ENCODE measurements around the gene SYK. TPM values are rescaled to one million over a fixed set of nuclear protein-coding genes. Genes with fewer than 3 reads are reported as not detected.

Gene SYK
- total and polyA plus RNA-seq, 5 donors = 0.97 to 9.5 (median 6.8) TPM

DNA sequence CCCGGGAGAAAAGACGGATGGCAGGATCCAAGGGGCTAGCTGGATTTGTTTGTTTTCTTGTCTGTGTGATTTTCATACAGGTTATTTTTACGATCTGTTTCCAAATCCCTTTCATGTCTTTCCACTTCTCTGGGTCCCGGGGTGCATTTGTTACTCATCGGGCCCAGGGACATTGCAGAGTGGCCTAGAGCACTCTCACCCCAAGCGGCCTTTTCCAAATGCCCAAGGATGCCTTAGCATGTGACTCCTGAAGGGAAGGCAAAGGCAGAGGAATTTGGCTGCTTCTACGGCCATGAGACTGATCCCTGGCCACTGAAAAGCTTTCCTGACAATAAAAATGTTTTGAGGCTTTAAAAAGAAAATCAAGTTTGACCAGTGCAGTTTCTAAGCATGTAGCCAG lies 94.2 kb downstream of the SYK start:
- Histone ChIP-seq H3K4me3 (ENCODE audit: low read length) (no peak overlapping the region), H3K9me3 (ENCODE audit: control insufficient read depth, low read length) (no peaks in the 10 kb centered on the region), H3K27me3 (ENCODE audit: control insufficient read depth, insufficient read depth) (no peaks in the 10 kb centered on the region), H3K4me1 (ENCODE audit: control insufficient read depth, insufficient read depth, low read length) (no peaks in the 10 kb centered on the region), H3K27ac (ENCODE audit: low read length) (no peak overlapping the region)
- DNase-seq = no peak
- no peak for ATAC-seq
- intact Hi-C loops (cut with DNase I) = loop anchor here in 1 of 4 donors (10.0 kb wide), 1 partner anchor 1301 kb away; no protein-coding TSS in a partner anchor
- 83% methylated on average over 7 of the region's 7 CpGs for WGBS

DNA sequence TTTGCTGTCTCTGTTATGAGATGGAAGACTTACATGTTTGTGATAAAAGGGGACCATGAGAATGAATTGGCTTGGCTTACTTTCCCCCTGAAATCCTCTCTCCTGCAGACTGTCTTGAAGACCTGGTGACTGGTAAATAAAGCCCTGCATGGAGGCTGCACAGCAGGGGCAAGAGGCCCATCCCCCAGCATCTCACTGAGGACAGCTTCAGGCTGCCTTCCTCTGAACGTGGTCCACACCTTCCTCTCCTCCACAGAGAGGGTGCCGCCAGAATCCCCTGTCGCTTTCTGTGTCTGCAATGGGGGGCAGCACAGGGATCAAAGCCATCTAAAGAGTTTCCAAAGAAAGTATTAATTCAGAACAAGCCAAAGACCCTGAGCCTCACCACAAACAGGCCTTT lies 94.6 kb downstream of the SYK start:
- no peaks in the 10 kb centered on the region for H3K4me1 ChIP-seq (ENCODE audit: control insufficient read depth, insufficient read depth, low read length)
- H3K27ac ChIP-seq (ENCODE audit: low read length) = no peak overlapping the region
- ATAC-seq (no peak), DNase-seq (no peak)
- no peak overlapping the region for H3K4me3 ChIP-seq (ENCODE audit: low read length)
- WGBS = 62% methylated on average over 3 of the region's 3 CpGs
- intact Hi-C loops (cut with DNase I) = loop anchor here in 1 of 4 donors (10.0 kb wide), 1 partner anchor 1301 kb away; no protein-coding TSS in a partner anchor
- H3K27me3 ChIP-seq (ENCODE audit: control insufficient read depth, insufficient read depth) = no peaks in the 10 kb centered on the region
- H3K9me3 ChIP-seq (ENCODE audit: control insufficient read depth, low read length) = no peaks in the 10 kb centered on the region

DNA sequence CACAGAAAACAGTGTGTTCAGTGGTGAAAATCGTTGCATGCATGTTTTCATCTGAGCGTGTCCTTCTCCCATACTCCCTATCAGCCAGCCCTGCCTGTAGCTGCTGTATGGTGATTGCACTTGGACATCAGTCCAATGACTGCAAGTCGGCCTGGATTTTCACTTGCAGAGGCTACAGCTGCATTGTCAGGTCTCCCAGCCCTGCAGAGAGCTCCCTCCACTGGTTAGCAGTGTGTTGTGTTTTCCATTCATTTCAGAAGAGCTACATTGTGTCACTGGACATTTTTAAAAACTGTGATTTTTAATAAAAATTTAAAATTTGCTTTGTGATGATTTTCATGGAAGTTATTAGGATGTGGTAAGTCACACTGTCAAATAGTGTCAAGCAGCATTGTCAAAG lies 96.6 kb downstream of the SYK start:
- no peak for ATAC-seq
- intact Hi-C loops (cut with DNase I) = loop anchor here in 1 of 4 donors (10.0 kb wide), 1 partner anchor 1303 kb away; no protein-coding TSS in a partner anchor
- WGBS = 55% methylated on average over 3 of the region's 3 CpGs

DNA sequence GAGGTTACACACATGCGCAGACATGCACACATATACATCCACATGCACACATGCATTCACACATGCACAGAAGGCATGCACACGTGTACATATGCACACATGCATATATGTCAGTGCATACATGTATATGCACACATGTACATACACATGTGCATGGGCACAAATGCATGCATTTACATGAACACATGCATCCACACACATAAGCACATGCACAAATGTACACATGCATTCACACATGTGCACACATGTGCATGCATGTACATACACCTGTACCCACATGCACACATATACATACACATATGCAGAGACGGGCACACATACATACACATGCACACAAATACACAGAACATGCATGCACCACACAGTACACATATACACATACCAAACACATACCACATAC lies 97.7 kb downstream of the SYK start:
- DNase-seq (no peak), ATAC-seq (no peak)
- intact Hi-C loops (cut with DNase I) = loop anchor here in 1 of 4 donors (10.0 kb wide), 1 partner anchor 1304 kb away; no protein-coding TSS in a partner anchor
- no peaks in the 10 kb centered on the region for H3K9me3 ChIP-seq (ENCODE audit: control insufficient read depth, low read length)
- H3K4me3 ChIP-seq (ENCODE audit: low read length) = no peak overlapping the region
- 92% methylated on average over 3 of the region's 3 CpGs for WGBS
- H3K4me1 ChIP-seq (ENCODE audit: control insufficient read depth, insufficient read depth, low read length) = no peaks in the 10 kb centered on the region
- H3K27me3 ChIP-seq (ENCODE audit: control insufficient read depth, insufficient read depth) = no peaks in the 10 kb centered on the region
- no peak overlapping the region for H3K27ac ChIP-seq (ENCODE audit: low read length)

More for the DNA sequence above, 96.6 kb downstream of the SYK start:
- H3K9me3 ChIP-seq (ENCODE audit: control insufficient read depth, low read length) = no peaks in the 10 kb centered on the region
- no peaks in the 10 kb centered on the region for H3K4me1 ChIP-seq (ENCODE audit: control insufficient read depth, insufficient read depth, low read length)
- H3K27me3 ChIP-seq (ENCODE audit: control insufficient read depth, insufficient read depth) = no peaks in the 10 kb centered on the region
- no peak overlapping the region for H3K27ac ChIP-seq (ENCODE audit: low read length)
- no peak for DNase-seq
- H3K4me3 ChIP-seq (ENCODE audit: low read length) = no peak overlapping the region

DNA sequence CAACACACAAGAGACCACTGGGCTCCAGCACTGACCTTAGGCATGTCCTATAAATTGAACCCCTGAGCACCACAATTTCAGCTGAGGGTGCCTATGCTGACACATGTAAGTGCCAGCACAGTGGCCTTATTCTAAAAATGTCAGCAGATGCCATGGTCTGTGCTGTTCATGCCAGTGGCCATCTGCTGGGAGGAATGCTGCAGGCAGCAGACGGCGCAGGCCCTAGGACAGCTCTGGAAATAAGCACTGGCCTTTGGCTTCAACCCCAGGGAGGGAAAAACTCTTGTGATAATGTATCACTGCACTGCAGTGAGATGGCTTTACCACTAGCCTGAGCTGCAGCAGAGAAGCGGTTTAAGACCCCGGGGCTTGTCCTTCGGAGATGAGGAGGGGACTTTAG lies 98.5 kb downstream of the SYK start:
- 35% methylated on average over 5 of the region's 5 CpGs for WGBS
- Histone ChIP-seq H3K4me1 (ENCODE audit: control insufficient read depth, insufficient read depth, low read length) (no peaks in the 10 kb centered on the region), H3K4me3 (ENCODE audit: low read length) (no peak overlapping the region), H3K27ac (ENCODE audit: low read length) (peak overlapping the region; percentile 46), H3K27me3 (ENCODE audit: control insufficient read depth, insufficient read depth) (no peaks in the 10 kb centered on the region), H3K9me3 (ENCODE audit: control insufficient read depth, low read length) (no peaks in the 10 kb centered on the region)
- DNase-seq (peak; percentile 33 to 83 (median 76)), ATAC-seq (peak; percentile 84 to 91)
- intact Hi-C loops (cut with DNase I) = no loop called here

DNA sequence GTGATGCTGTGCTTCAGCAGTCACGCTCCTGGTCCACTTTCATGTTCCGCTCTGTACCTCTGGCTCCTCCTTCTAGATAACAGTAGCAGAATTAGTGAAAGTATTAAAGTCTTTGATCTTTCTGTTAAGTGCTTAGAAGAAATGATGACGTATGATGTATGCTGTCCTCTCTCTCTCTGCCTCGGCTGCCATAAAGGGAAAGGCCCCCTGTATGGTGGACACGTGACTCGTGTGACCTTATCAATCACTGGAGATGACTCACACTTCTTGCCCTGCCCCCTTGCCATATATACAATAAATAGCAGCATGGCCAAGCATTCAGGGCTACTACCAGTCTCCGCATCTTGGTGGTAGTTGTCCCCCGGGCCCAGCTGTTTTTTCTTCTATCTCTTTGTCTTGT lies 100.3 kb downstream of the SYK start:
- H3K4me1 ChIP-seq (ENCODE audit: control insufficient read depth, insufficient read depth, low read length) = no peaks in the 10 kb centered on the region
- intact Hi-C loops (cut with DNase I) = no loop called here
- no peak overlapping the region for H3K27ac ChIP-seq (ENCODE audit: low read length)
- no peaks in the 10 kb centered on the region for H3K27me3 ChIP-seq (ENCODE audit: control insufficient read depth, insufficient read depth)
- 84% methylated on average over 8 of the region's 8 CpGs for WGBS
- DNase-seq (no peak), ATAC-seq (no peak)
- H3K4me3 ChIP-seq (ENCODE audit: low read length) = no peak overlapping the region
- no peaks in the 10 kb centered on the region for H3K9me3 ChIP-seq (ENCODE audit: control insufficient read depth, low read length)

DNA sequence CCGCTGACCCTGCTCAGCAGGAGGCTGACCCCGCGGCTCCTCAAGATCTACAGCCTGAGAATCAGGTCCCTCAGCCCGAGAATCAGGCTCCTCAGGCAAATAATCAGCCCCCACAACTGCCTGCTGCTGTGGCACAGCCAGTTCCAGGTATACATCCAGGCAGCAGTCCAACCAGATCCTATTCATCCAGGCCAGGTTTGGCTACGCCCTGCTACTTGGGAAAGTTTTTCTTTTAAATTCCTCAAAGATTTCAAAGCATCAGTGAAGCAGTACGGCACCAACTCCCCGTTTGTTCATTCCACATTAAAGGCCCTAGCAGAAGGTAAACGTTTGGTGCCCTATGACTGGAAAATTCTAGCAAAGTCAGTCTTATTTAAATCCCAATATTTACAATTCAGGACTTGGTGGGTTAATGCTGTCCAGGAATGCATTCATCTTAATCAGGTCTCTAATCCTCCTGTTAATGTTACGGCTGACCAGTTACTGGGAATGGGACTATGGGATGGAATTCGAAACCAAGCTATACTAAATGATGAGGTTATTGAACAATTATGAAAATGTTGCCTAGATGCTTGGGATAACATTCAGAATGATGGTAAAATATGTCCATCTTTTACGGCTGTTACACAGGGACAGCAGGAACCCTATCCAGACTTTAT lies 102.3 kb downstream of the SYK start:
- no peaks in the 10 kb centered on the region for H3K9me3 ChIP-seq (ENCODE audit: control insufficient read depth, low read length)
- no peak overlapping the region for H3K27ac ChIP-seq (ENCODE audit: low read length)
- WGBS = 82% methylated on average over 11 of the region's 11 CpGs
- no peaks in the 10 kb centered on the region for H3K4me1 ChIP-seq (ENCODE audit: control insufficient read depth, insufficient read depth, low read length)
- no peaks in the 10 kb centered on the region for H3K27me3 ChIP-seq (ENCODE audit: control insufficient read depth, insufficient read depth)
- DNase-seq = no peak
- ATAC-seq = no peak
- H3K4me3 ChIP-seq (ENCODE audit: low read length) = no peak overlapping the region
- intact Hi-C loops (cut with DNase I) = no loop called here

DNA sequence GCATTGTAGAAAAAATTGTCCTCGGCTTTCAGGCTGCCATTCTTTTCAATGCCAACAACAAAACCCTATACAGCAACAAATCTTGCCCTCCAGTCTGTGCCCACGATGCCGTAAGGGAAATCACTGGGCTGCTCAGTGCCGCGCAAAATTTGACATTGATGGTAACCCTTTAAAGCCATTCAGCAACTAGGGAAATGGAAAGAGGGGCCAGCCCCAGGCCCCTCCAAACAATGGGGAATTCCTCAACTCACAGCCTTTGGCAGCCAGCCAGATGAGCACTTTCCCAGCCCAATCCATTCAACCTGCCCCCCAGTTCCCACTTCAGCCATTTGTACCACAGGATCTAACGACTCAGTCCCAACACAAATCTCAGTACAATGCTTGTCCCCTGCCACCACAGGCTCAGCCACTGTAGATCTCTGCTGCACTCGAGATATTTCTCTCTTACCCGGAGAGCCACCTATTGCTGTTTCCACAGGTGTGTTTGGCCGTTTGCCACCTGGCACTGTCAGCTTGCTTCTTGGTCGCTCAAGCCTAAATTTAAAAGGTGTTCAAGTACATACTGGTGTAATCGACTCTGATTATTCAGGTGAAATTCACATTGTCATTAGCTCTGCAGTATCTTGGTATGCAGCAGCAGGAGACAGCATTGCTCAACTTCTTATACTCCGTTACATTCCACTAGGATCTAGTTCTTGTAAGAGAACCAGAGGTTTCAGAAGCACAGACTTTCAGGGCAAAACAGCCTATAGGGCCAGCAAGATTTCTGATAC lies 103.3 kb downstream of the SYK start:
- ATAC-seq (no peak), DNase-seq (no peak)
- WGBS = 81% methylated on average over 12 of the region's 12 CpGs
- H3K4me3 ChIP-seq (ENCODE audit: low read length) = no peak overlapping the region
- no peak overlapping the region for H3K27ac ChIP-seq (ENCODE audit: low read length)
- H3K9me3 ChIP-seq (ENCODE audit: control insufficient read depth, low read length) = no peaks in the 10 kb centered on the region
- intact Hi-C loops (cut with DNase I) = no loop called here
- no peaks in the 10 kb centered on the region for H3K4me1 ChIP-seq (ENCODE audit: control insufficient read depth, insufficient read depth, low read length)
- no peaks in the 10 kb centered on the region for H3K27me3 ChIP-seq (ENCODE audit: control insufficient read depth, insufficient read depth)

DNA sequence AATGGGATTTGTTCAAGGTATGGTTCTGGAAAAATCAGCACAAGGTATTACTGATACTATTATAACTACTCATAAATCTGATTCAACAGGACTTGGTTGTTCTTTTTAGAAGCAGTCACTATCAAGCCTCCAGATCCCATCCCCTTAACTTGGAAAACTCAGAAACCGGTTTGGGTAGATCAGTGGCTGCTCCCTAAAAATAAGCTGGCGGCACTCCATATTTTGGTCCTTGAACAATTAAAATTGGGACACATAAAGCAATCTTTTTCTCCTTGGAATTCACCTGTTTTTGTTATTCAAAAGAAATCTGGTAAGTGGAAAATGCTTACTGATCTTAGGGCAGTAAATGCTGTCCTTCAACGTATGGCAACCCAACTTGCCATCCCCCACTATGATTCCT lies 104.2 kb downstream of the SYK start:
- WGBS = 93% methylated on average over 3 of the region's 3 CpGs
- DNase-seq (no peak), ATAC-seq (no peak)
- Histone ChIP-seq H3K27me3 (ENCODE audit: control insufficient read depth, insufficient read depth) (no peaks in the 10 kb centered on the region), H3K4me3 (ENCODE audit: low read length) (no peak overlapping the region), H3K27ac (ENCODE audit: low read length) (no peak overlapping the region), H3K4me1 (ENCODE audit: control insufficient read depth, insufficient read depth, low read length) (no peaks in the 10 kb centered on the region), H3K9me3 (ENCODE audit: control insufficient read depth, low read length) (no peaks in the 10 kb centered on the region)
- intact Hi-C loops (cut with DNase I) = no loop called here

DNA sequence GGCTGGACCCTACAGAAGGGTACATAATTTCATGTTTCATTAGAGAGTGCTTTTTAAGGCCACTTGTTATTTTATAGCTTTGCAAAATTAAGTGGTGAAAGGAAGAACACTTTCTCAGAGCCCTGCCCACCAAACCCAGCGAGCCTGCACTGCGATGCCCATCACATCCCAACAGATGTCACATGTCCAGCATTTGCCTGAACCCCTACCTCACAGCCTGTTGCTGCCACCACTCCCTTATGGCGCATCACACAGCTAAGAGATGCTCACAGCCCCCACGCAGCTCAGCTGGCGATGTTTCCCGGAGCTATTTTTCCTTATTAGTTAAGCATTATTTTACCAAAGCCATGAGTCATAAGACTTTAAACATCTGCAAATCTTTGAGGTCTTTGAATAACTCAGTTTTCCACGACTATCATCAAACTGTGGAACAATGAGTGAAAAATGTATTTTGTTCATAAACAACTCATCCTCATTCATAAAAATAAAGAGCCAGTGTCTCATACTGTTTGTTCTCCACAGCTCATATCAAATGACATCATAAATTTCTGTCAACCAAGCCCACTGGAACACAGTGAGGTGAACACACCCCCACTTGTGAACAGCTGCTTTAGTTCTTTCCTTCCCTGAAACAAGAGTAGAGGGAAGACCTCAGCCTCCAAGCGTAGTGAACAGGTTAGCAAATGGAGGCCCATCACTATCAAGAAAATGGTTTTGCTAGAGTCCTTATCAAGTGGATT lies 104.9 kb downstream of the SYK start:
- Histone ChIP-seq H3K9me3 (ENCODE audit: control insufficient read depth, low read length) (no peaks in the 10 kb centered on the region), H3K27ac (ENCODE audit: low read length) (no peak overlapping the region), H3K4me1 (ENCODE audit: control insufficient read depth, insufficient read depth, low read length) (no peaks in the 10 kb centered on the region), H3K27me3 (ENCODE audit: control insufficient read depth, insufficient read depth) (no peaks in the 10 kb centered on the region), H3K4me3 (ENCODE audit: low read length) (no peak overlapping the region)
- ATAC-seq (no peak), DNase-seq (no peak)
- WGBS = 88% methylated on average over 8 of the region's 8 CpGs
- intact Hi-C loops (cut with DNase I) = no loop called here

DNA sequence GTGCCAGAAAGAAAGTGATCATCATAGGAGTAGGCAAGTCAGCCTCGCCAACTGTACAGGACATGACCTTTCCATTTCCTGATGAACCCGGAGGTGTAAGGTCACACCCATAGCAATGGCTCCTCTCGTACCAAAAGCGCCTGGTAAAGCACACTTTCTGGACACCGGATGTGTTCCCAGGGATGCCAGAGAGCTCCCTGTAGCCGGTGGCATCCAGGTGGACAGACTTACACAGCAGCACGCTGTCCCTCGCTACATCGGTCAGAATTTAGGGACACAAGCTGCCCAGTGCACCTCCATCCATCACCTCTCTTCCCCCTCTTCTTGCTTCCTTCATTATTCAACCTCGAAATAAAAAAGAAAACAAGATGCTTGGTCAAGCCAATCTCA lies 105.4 kb downstream of the SYK start:
- Histone ChIP-seq H3K27me3 (ENCODE audit: control insufficient read depth, insufficient read depth) (no peaks in the 10 kb centered on the region), H3K4me3 (ENCODE audit: low read length) (no peak overlapping the region), H3K27ac (ENCODE audit: low read length) (no peak overlapping the region), H3K9me3 (ENCODE audit: control insufficient read depth, low read length) (no peaks in the 10 kb centered on the region), H3K4me1 (ENCODE audit: control insufficient read depth, insufficient read depth, low read length) (no peaks in the 10 kb centered on the region)
- no peak for ATAC-seq
- WGBS = 82% methylated on average over 10 of the region's 10 CpGs
- no peak for DNase-seq
- intact Hi-C loops (cut with DNase I) = no loop called here
